Activated B cell treated with CpG ODN at 0.5 μM for 24 hours (primary cell): ENCODE data around the gene CCT8L2. TPM values are rescaled to one million over a fixed set of nuclear protein-coding genes. Genes with fewer than 3 reads are reported as not detected.
"Not testable (repeated sequence)": the region's sequence is repeated elsewhere in the genome, so short reads cannot be mapped to it uniquely, and the experiment has no call there.

Experiments used
- ATAC-seq: fragments of 200-7000 bp; cut with Tn5 transposase; one replicate; pipeline ENCODE4 v1.10.0; 2021; ENCODE audit warnings: low read depth, mild to moderate bottlenecking, moderate library complexity
- CTCF ChIA-PET: fragments of 350-600 bp; sonication (Branson Sonifier 250); formaldehyde crosslinking; loops from one replicate; lab custom pipeline; 2021; ENCODE audit warnings: antibody characterized with exemption; lab: Charles Lee
- POLR2A ChIA-PET: fragments of 350-600 bp; sonication (Branson Sonifier 250); formaldehyde crosslinking; loops from one replicate; lab custom pipeline; 2021; ENCODE audit warnings: antibody characterized with exemption; lab: Charles Lee
- DNase-seq: peaks from one replicate; pipeline ENCODE4 v3.0.0; 2022
- H3K27ac Mint-ChIP-seq: one replicate; pipeline ENCODE4 v1.8.0; 2020; ENCODE audit warnings: mixed read lengths
- H3K27me3 Mint-ChIP-seq: one replicate; pipeline ENCODE4 v1.8.0; 2021; ENCODE audit warnings: mixed read lengths
- H3K36me3 Mint-ChIP-seq: one replicate; pipeline ENCODE4 v1.8.0; 2021; ENCODE audit warnings: low read depth, mixed read lengths
- H3K4me1 Mint-ChIP-seq: one replicate; pipeline ENCODE4 v1.8.0; 2021; ENCODE audit warnings: mixed read lengths
- H3K4me3 Mint-ChIP-seq: one replicate; pipeline ENCODE4 v1.8.0; 2020; ENCODE audit warnings: mild to moderate bottlenecking, mixed read lengths
- H3K9me3 Mint-ChIP-seq: one replicate; pipeline ENCODE4 v1.8.0; 2020; ENCODE audit warnings: mixed read lengths
- intact Hi-C: fragments of 100-400 bp; cut with micrococcal nuclease; formaldehyde crosslinking; loops from one replicate; pipeline ENCODE4 v1.15.1; 2024
- total RNA-seq: library from RNA; stranded (reverse); gene quantifications from 2 replicates; pipeline ENCODE4 v1.2.3, GENCODE V29; 2022

Gene CCT8L2, protein sequence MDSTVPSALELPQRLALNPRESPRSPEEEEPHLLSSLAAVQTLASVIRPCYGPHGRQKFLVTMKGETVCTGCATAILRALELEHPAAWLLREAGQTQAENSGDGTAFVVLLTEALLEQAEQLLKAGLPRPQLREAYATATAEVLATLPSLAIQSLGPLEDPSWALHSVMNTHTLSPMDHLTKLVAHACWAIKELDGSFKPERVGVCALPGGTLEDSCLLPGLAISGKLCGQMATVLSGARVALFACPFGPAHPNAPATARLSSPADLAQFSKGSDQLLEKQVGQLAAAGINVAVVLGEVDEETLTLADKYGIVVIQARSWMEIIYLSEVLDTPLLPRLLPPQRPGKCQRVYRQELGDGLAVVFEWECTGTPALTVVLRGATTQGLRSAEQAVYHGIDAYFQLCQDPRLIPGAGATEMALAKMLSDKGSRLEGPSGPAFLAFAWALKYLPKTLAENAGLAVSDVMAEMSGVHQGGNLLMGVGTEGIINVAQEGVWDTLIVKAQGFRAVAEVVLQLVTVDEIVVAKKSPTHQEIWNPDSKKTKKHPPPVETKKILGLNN
- not detected in 2 replicates for total RNA-seq

GRCh38 chr22:16592710-16593109 is at the start of gene CCT8L2:
TSS of gene CCT8L2 (minus strand) at chr22:16592810. CDS start at chr22:16592550, 260 bp downstream.
- POLR2A ChIA-PET: interaction anchor here (0.6 kb wide), 1 partner anchor 218 kb away, joined by 3 read pairs; no protein-coding TSS in a partner anchor
- H3K9me3 Mint-ChIP-seq, CTCF ChIA-PET, H3K4me3 Mint-ChIP-seq, H3K4me1 Mint-ChIP-seq, H3K27ac Mint-ChIP-seq, H3K36me3 Mint-ChIP-seq, intact Hi-C loops, H3K27me3 Mint-ChIP-seq, ATAC-seq, DNase-seq: not testable (repeated sequence)

DNA sequence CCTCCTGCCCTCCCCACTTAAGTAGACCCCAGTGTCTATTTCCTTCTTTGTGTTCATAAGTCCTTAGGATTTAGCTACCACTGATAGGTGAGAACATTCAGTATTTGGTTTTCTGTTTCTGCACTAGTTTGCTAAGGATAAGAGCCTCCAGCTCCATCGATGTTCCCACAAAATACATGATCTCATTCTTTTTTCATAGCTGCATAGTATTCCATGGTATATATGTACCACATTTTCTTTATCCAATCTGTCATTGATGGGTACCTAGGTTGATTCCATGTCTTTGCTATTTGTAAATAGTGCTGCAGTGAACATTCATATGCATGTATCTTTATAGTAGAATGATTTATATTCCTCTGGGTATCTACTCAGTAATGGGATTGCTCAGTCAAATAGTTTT is 42.8 kb upstream of the CCT8L2 start:
- DNase-seq, H3K9me3 Mint-ChIP-seq, intact Hi-C loops, H3K4me3 Mint-ChIP-seq, H3K27me3 Mint-ChIP-seq, H3K27ac Mint-ChIP-seq, ATAC-seq, H3K4me1 Mint-ChIP-seq, H3K36me3 Mint-ChIP-seq, CTCF ChIA-PET, POLR2A ChIA-PET: not testable (repeated sequence)

DNA sequence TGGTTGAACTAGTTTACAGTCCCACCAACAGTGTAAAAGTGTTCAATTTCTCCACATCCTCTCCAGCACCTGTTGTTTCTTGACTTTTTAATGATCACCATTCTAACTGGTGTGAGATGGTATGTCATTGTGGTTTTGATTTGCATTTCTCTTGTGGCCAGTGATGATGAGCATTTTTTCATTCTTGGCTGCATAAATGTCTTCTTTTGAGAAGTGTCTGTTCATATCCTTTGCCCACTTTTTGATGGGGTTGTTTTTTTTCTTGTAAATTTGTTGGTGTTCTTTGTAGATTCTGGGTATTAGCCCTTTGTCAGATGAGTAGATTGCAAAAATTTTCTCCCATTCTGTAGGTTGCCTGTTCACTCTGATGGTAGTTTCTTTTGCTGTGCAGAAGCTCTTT is 41.5 kb upstream of the CCT8L2 start:
- not testable (repeated sequence) for ATAC-seq
- intact Hi-C loops: loop anchor here (5.0 kb wide), 1 partner anchor 203 kb away; no protein-coding TSS in a partner anchor

GRCh38 chr22:16628476-16628875 is 35.9 kb upstream of the CCT8L2 start:
- H3K4me1 Mint-ChIP-seq, intact Hi-C loops, H3K27me3 Mint-ChIP-seq, DNase-seq, POLR2A ChIA-PET, H3K36me3 Mint-ChIP-seq, H3K9me3 Mint-ChIP-seq, H3K27ac Mint-ChIP-seq, CTCF ChIA-PET, H3K4me3 Mint-ChIP-seq, ATAC-seq: not testable (repeated sequence)

More for the DNA sequence above, 41.5 kb upstream of the CCT8L2 start:
- DNase-seq, H3K27ac Mint-ChIP-seq, H3K27me3 Mint-ChIP-seq, H3K9me3 Mint-ChIP-seq, H3K36me3 Mint-ChIP-seq, H3K4me1 Mint-ChIP-seq, CTCF ChIA-PET, H3K4me3 Mint-ChIP-seq, POLR2A ChIA-PET: not testable (repeated sequence)

GRCh38 chr22:16625018-16625417 is 32.4 kb upstream of the CCT8L2 start:
- POLR2A ChIA-PET, H3K36me3 Mint-ChIP-seq, intact Hi-C loops, ATAC-seq, H3K27me3 Mint-ChIP-seq, H3K4me3 Mint-ChIP-seq, H3K27ac Mint-ChIP-seq, H3K4me1 Mint-ChIP-seq, DNase-seq, CTCF ChIA-PET, H3K9me3 Mint-ChIP-seq: not testable (repeated sequence)

- H3K4me3 Mint-ChIP-seq, POLR2A ChIA-PET, DNase-seq, H3K36me3 Mint-ChIP-seq, CTCF ChIA-PET, H3K27ac Mint-ChIP-seq, H3K27me3 Mint-ChIP-seq, H3K4me1 Mint-ChIP-seq, H3K9me3 Mint-ChIP-seq, ATAC-seq, intact Hi-C loops: not testable (repeated sequence)
Measured at GRCh38 chr22:16623595-16623994, 31.0 kb upstream of the CCT8L2 start.

DNA sequence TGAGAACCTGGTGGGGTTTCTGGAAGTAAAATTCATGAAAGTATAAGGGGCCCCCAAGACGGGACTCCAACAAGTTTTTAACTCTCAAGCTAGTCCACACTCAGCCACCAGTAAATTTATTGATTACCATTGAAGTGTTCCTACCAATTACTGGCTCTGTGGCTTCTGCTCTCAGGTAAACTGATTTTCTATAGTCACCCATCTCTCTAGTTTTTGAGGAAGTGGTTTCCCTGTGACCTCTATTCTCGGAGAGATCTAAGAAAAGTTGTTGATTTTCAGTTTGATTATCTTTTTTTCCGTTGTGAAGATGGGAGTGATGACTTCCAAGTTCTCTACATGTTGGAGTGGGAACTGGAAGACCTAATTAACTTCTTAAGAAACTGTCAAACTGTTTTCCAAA is 24.9 kb upstream of the CCT8L2 start:
- CTCF ChIA-PET, POLR2A ChIA-PET, H3K27ac Mint-ChIP-seq: not testable (repeated sequence)

DNA sequence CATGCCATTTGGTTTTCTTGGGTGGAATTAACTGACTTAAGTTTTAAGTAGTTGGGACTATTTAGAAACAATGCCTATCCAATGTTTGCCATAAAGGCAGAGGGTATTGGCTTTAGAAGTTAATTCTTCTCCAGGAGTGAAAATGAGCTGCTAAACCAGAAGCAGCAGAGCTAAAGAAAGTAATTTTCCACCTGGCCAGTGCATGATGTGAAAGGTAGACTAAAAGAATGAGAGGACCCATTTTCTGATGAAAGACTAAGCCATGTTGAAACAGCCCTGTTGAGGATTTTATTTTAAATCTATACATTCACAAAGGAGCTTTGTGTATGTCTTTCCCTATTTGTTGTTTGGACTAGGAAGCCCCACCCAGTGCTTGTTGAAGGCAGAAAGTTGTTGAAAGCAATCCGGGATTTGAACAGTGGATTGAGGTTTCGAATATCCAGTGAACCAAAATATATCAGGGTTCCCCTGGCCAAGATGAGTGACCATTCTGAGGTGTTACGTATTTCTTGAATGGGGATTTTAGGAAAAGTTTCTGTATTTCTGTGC is 23.9 kb upstream of the CCT8L2 start:
- H3K27ac Mint-ChIP-seq, H3K4me3 Mint-ChIP-seq, ATAC-seq: not testable (repeated sequence)

More for the DNA sequence above, 24.9 kb upstream of the CCT8L2 start:
- ATAC-seq, H3K36me3 Mint-ChIP-seq, DNase-seq, intact Hi-C loops, H3K9me3 Mint-ChIP-seq, H3K4me3 Mint-ChIP-seq, H3K27me3 Mint-ChIP-seq, H3K4me1 Mint-ChIP-seq: not testable (repeated sequence)

GRCh38 chr22:16615606-16616245 is 23.1 kb upstream of the CCT8L2 start:
- H3K9me3 Mint-ChIP-seq, CTCF ChIA-PET, H3K4me3 Mint-ChIP-seq, DNase-seq, intact Hi-C loops, H3K36me3 Mint-ChIP-seq, H3K4me1 Mint-ChIP-seq, H3K27ac Mint-ChIP-seq, POLR2A ChIA-PET, ATAC-seq: not testable (repeated sequence)
- peaks cover 19% of the 10 kb centered on the region for H3K27me3 Mint-ChIP-seq

More for the DNA sequence above, 23.9 kb upstream of the CCT8L2 start:
- intact Hi-C loops, CTCF ChIA-PET, H3K36me3 Mint-ChIP-seq, H3K4me1 Mint-ChIP-seq, H3K9me3 Mint-ChIP-seq, DNase-seq, POLR2A ChIA-PET: not testable (repeated sequence)
- H3K27me3 Mint-ChIP-seq: peaks cover 13% of the 10 kb centered on the region
